IMR-90 (cell line): Measurements from ENCODE around the gene CIAO3. TPM values are rescaled to one million over a fixed set of nuclear protein-coding genes. Genes with fewer than 3 reads are reported as not detected.
A peak's percentile ranks its signal among the peaks of the same experiment; 100 is the strongest.

ENCODE experiments used
- ATAC-seq: fragments of 200-7000 bp; cut with Tn5 transposase; 2 replicates; pipeline ENCODE4 v1.9.1; 2020; ENCODE audit warnings: low read depth, mild to moderate bottlenecking, moderate library complexity
- BruUV-seq: library from RNA; stranded (reverse); fragments of 400-500 nt; replicated peaks from 2 replicates; lab custom pipeline; 2021; lab: Mats Ljungman, UMichigan
- CTCF ChIA-PET: fragments of 300-600 bp; formaldehyde crosslinking; extraction: SDS; loops from one replicate; lab custom pipeline; 2021; ENCODE audit warnings: antibody characterized with exemption; lab: Yijun Ruan, JAX
- POLR2A ChIA-PET: fragments of 300-600 bp; sonication (Branson Sonifier 250); formaldehyde crosslinking; loops from one replicate; lab custom pipeline; 2022; ENCODE audit warnings: antibody characterized with exemption; ENCODE audit not compliant: unreplicated experiment; lab: Charles Lee
- DNase-seq: peaks from one replicate; pipeline ENCODE4 v3.0.0; 2013
- H2AFZ ChIP-seq: replicated peaks from 2 replicates; pipeline ENCODE3; 2013; ENCODE audit warnings: low read length, mild to moderate bottlenecking; ENCODE audit not compliant: poor library complexity
- H2AK5ac ChIP-seq: 2 replicates; pipeline ENCODE4 v1.6.1; 2013; ENCODE audit warnings: low read depth, low read length, inconsistent platforms
- H2AK9ac ChIP-seq: replicated peaks from 2 replicates; pipeline ENCODE3; 2013; ENCODE audit warnings: mild to moderate bottlenecking, low read depth, low read length, moderate library complexity; ENCODE audit not compliant: poor library complexity
- H2BK120ac ChIP-seq: 2 replicates; pipeline ENCODE4 v1.6.1; 2013; ENCODE audit warnings: low read depth, low read length, inconsistent platforms
- H2BK15ac ChIP-seq: 3 replicates; pipeline ENCODE4 v1.6.1; 2013; ENCODE audit warnings: low read depth, low read length, inconsistent platforms
- H2BK20ac ChIP-seq: 2 replicates; pipeline ENCODE4 v1.6.1; 2013; ENCODE audit warnings: low read depth, mild to moderate bottlenecking, inconsistent platforms, low read length, moderate library complexity
- H2BK5ac ChIP-seq: 2 replicates; pipeline ENCODE4 v1.6.1; 2013; ENCODE audit warnings: mild to moderate bottlenecking, low read depth, low read length, inconsistent platforms; ENCODE audit not compliant: poor library complexity, severe bottlenecking
- H3K14ac ChIP-seq: replicated peaks from 2 replicates; pipeline ENCODE4 v1.6.1; 2013; ENCODE audit warnings: low read depth, low read length, inconsistent platforms
- H3K18ac ChIP-seq: 2 replicates; pipeline ENCODE4 v1.6.1; 2013; ENCODE audit warnings: low read depth, low read length, control low read depth
- H3K23ac ChIP-seq: 2 replicates; pipeline ENCODE4 v1.6.1; 2013; ENCODE audit warnings: low read depth, low read length, inconsistent platforms
- H3K27ac ChIP-seq: 2 replicates; pipeline ENCODE4 v1.5.1; 2013; ENCODE audit warnings: mild to moderate bottlenecking, control low read depth, low read length; ENCODE audit not compliant: insufficient read depth
- H3K27me3 ChIP-seq: 2 replicates; pipeline ENCODE4 v1.6.1; 2013; ENCODE audit warnings: low read length; ENCODE audit not compliant: control insufficient read depth, insufficient read depth
- H3K36me3 ChIP-seq: 2 replicates; pipeline ENCODE4 v1.6.1; 2013; ENCODE audit warnings: low read length, mixed read lengths; ENCODE audit not compliant: control insufficient read depth, insufficient read depth
- H3K4ac ChIP-seq: 2 replicates; pipeline ENCODE4 v1.6.1; 2013; ENCODE audit warnings: low read depth, low read length, inconsistent platforms
- H3K4me1 ChIP-seq: 2 replicates; pipeline ENCODE4 v1.6.1; 2013; ENCODE audit warnings: low read length, mixed read lengths; ENCODE audit not compliant: control insufficient read depth, insufficient read depth
- H3K4me2 ChIP-seq: 2 replicates; pipeline ENCODE4 v1.6.1; 2013; ENCODE audit warnings: low read depth, mild to moderate bottlenecking, control low read depth, low read length, moderate library complexity
- H3K4me3 ChIP-seq: 2 replicates; pipeline ENCODE4 v1.5.1; 2013; ENCODE audit warnings: low read depth, mild to moderate bottlenecking, control low read depth, low read length, moderate library complexity; ENCODE audit not compliant: insufficient read depth
- H3K56ac ChIP-seq: 2 replicates; pipeline ENCODE4 v1.6.1; 2013; ENCODE audit warnings: low read length, inconsistent platforms; ENCODE audit not compliant: insufficient read depth; ENCODE audit errors: extremely low read depth
- H3K79me1 ChIP-seq, 2 experiments: 2 replicates each; pipeline ENCODE4 v1.6.1; 2013; ENCODE audit warnings: low read length in 2 of 2, inconsistent platforms in 1 of 2, low read depth in 1 of 2
- H3K9ac ChIP-seq: 2 replicates; pipeline ENCODE4 v1.6.1; 2013; ENCODE audit warnings: low read depth, low read length, control low read depth
- H3K9me1 ChIP-seq: 2 replicates; pipeline ENCODE4 v1.6.1; 2013; ENCODE audit warnings: low read length, inconsistent platforms; ENCODE audit not compliant: insufficient read depth
- H3K9me3 ChIP-seq: 2 replicates; pipeline ENCODE4 v1.6.1; 2013; ENCODE audit warnings: low read length; ENCODE audit not compliant: control insufficient read depth, insufficient read depth
- H4K20me1 ChIP-seq: 2 replicates; pipeline ENCODE4 v1.6.1; 2013; ENCODE audit warnings: low read length, inconsistent platforms; ENCODE audit not compliant: insufficient read depth
- H4K5ac ChIP-seq: 2 replicates; pipeline ENCODE4 v1.6.1; 2013; ENCODE audit warnings: mild to moderate bottlenecking, low read depth, low read length, control low read depth
- H4K8ac ChIP-seq, 2 experiments: 2 replicates each; pipeline ENCODE4 v1.6.1; 2013; ENCODE audit warnings: low read depth in 2 of 2, low read length in 2 of 2, control low read depth in 1 of 2, inconsistent platforms in 1 of 2
- H4K91ac ChIP-seq: 2 replicates; pipeline ENCODE4 v1.6.1; 2013; ENCODE audit warnings: low read depth, low read length, inconsistent platforms; ENCODE audit not compliant: insufficient read depth
- BHLHE40 ChIP-seq: fragments of 150-350 bp; IDR thresholded peaks from 2 replicates; pipeline ENCODE4 v1.6.1; 2016; ENCODE audit warnings: mild to moderate bottlenecking, low read depth, low read length
- CEBPB ChIP-seq: IDR thresholded peaks from 2 replicates; pipeline ENCODE4 v1.6.1; 2012; ENCODE audit warnings: low read depth, low read length, improper control_type of control experiment
- MAFK ChIP-seq: IDR thresholded peaks from 2 replicates; pipeline ENCODE4 v1.6.1; 2012; ENCODE audit warnings: low read depth, low read length, improper control_type of control experiment
- MXI1 ChIP-seq: IDR thresholded peaks from 2 replicates; pipeline ENCODE4 v1.6.1; 2012; ENCODE audit warnings: low read depth, mild to moderate bottlenecking, low read length, moderate library complexity, borderline replicate concordance
- NFE2L2 ChIP-seq: fragments of 150-350 bp; IDR thresholded peaks from 2 replicates; pipeline ENCODE4 v1.6.1; 2016; ENCODE audit warnings: low read depth, mild to moderate bottlenecking, low read length
- RAD21 ChIP-seq: IDR thresholded peaks from 2 replicates; pipeline ENCODE4 v1.6.1; 2012; ENCODE audit warnings: low read length, improper control_type of control experiment
- RFX5 ChIP-seq: IDR thresholded peaks from 2 replicates; pipeline ENCODE4 v1.8.0; 2012; ENCODE audit warnings: low read depth, mild to moderate bottlenecking, low read length, moderate library complexity
- USF2 ChIP-seq: fragments of 150-350 bp; IDR thresholded peaks from 2 replicates; pipeline ENCODE4 v1.6.1; 2017; ENCODE audit warnings: mild to moderate bottlenecking, antibody characterized with exemption, low read length, low read depth
- WGBS, 2 experiments: methylation state at CpG; one replicate each; pipeline versions ENCODE4 v1.1.5 to v1.1.7; 2013; ENCODE audit warnings: missing lambda C conversion rate in 2 of 2; ENCODE audit not compliant: insufficient read length in 1 of 2; ENCODE audit errors: extremely low coverage in 2 of 2; 5-methylcytosine and 5-hydroxymethylcytosine counted together
- dilution Hi-C: fragments of 300-500 bp; cut with HindIII; formaldehyde crosslinking; loops from one replicate; pipeline ENCODE4 v1.14.3; 2018; ENCODE audit warnings: low sequenced_read_pairs; ENCODE audit not compliant: unreplicated experiment
- in situ Hi-C: fragments of 300-500 bp; cut with MboI; formaldehyde crosslinking; loops from 3 replicates; pipeline ENCODE4 v1.14.3; 2019; ENCODE audit warnings: low sequenced_read_pairs, inconsistent platforms, mixed read lengths
- intact Hi-C: fragments of 100-400 bp; cut with micrococcal nuclease; formaldehyde crosslinking; loops from 2 replicates; pipeline ENCODE4 v1.10.0; 2022
- polyA plus RNA-seq, 3 experiments: library from polyadenylated mRNA; depleted of rRNA; stranded (reverse); fragments of >200 nt; gene quantifications; 2 replicates each; pipeline ENCODE4 v1.2.3, GENCODE V29; 2012; ENCODE audit warnings: low replicate concordance in 1 of 3
- total RNA-seq: library from RNA; depleted of rRNA; stranded (reverse); fragments of >200 nt; gene quantifications from 2 replicates; pipeline ENCODE4 v1.2.3, GENCODE V29; 2012

CIAO3 gene
- total and polyA plus RNA-seq, 2 of the 4 experiments (the other 2 are of a cell fraction) = 17.0 to 20.2 TPM

- POLR2A ChIA-PET = no interaction called here
- H2BK20ac ChIP-seq = no peak overlapping the region
- H3K9me1 ChIP-seq = no peaks in the 10 kb centered on the region
- no peak overlapping the region for H2AK9ac ChIP-seq
- no peaks in the 10 kb centered on the region for H3K36me3 ChIP-seq
- H3K14ac ChIP-seq = no peak overlapping the region
- BruUV-seq = no TSS peak
- H4K8ac ChIP-seq = no peak overlapping the region
- no peak for DNase-seq
- H2BK5ac ChIP-seq = no peak overlapping the region
- intact Hi-C loops = no loop called here
- no peak overlapping the region for H3K23ac ChIP-seq
- no peak overlapping the region for H2AK5ac ChIP-seq
- H3K79me1 ChIP-seq = no peaks in the 10 kb centered on the region
- dilution Hi-C loops = no loop called here
- no peak overlapping the region for H3K56ac ChIP-seq
- 28% methylated on average over 5 of the region's 10 CpGs; no CpG with 5 or more reads in 1 of the 2 experiments for WGBS, 2 experiments
- H4K91ac ChIP-seq = no peak overlapping the region
- no peak for ATAC-seq
- no peaks in the 10 kb centered on the region for H3K4me1 ChIP-seq
- H2AFZ ChIP-seq = peak overlapping the region; percentile 67
- CTCF ChIA-PET = no interaction called here
- no peak for TF ChIP-seq BHLHE40
- TF ChIP-seq USF2 = no peak
- no peak for TF ChIP-seq RAD21
- no peak for TF ChIP-seq MAFK
- TF ChIP-seq MXI1 = no peak
- no peak for TF ChIP-seq RFX5
- TF ChIP-seq CEBPB = no peak
- TF ChIP-seq NFE2L2 = no peak
- no peak overlapping the region for H4K5ac ChIP-seq
- no peak overlapping the region for H3K9ac ChIP-seq
- in situ Hi-C loops = no loop called here
- H2BK15ac ChIP-seq = no peak overlapping the region
- H3K4me3 ChIP-seq = no peak overlapping the region
- no peak overlapping the region for H3K27ac ChIP-seq
- H3K4ac ChIP-seq = no peak overlapping the region
- peaks cover 3% of the 10 kb centered on the region for H3K9me3 ChIP-seq
- H2BK120ac ChIP-seq = no peak overlapping the region
- no peaks in the 10 kb centered on the region for H4K20me1 ChIP-seq
- no peak overlapping the region for H3K4me2 ChIP-seq
- peaks cover 11% of the 10 kb centered on the region for H3K27me3 ChIP-seq
- H3K18ac ChIP-seq = no peak overlapping the region
These were observed 11.2 kb upstream of the CIAO3 start for GRCh38 chr16:752007-752312.
